Caco-2 (cell line): ENCODE results near the gene EFR3B. TPM values are rescaled to one million over a fixed set of nuclear protein-coding genes. Genes with fewer than 3 reads are reported as not detected.

ENCODE experiments used
- BruUV-seq: library from RNA; stranded (reverse); fragments of 400-500 nt; replicated peaks from 2 replicates; lab custom pipeline; 2021; lab: Mats Ljungman, UMichigan
- CTCF ChIA-PET: fragments of 300-600 bp; sonication (Branson Sonifier 250); formaldehyde crosslinking; loops from one replicate; lab custom pipeline; 2022; ENCODE audit warnings: antibody characterized with exemption; lab: Charles Lee
- POLR2A ChIA-PET: fragments of 300-600 bp; sonication (Branson Sonifier 250); formaldehyde crosslinking; loops from one replicate; lab custom pipeline; 2022; ENCODE audit warnings: antibody characterized with exemption; lab: Charles Lee
- DNase-seq, 2 experiments: peaks; one replicate each; pipeline versions ENCODE4 v3.0.0 to v3.0.0-alpha.2; 2020 to 2022
- H3K27me3 ChIP-seq: replicated peaks from 2 replicates; pipeline ENCODE4 v1.6.0; 2011; ENCODE audit warnings: low read length; ENCODE audit not compliant: control insufficient read depth, insufficient read depth
- H3K36me3 ChIP-seq: 2 replicates; pipeline ENCODE4 v1.5.1; 2011; ENCODE audit warnings: low read length; ENCODE audit not compliant: control insufficient read depth, insufficient read depth
- H3K4me1 ChIP-seq: fragments of 250-450 bp; sonication (Bioruptor Pico); 2 replicates; pipeline ENCODE4 v1.5.1; 2020; ENCODE audit warnings: mild to moderate bottlenecking
- H3K4me3 ChIP-seq: 2 replicates; pipeline ENCODE4 v1.5.1; 2011; ENCODE audit warnings: low read depth, mild to moderate bottlenecking, control low read depth, low read length
- H3K9me3 ChIP-seq: fragments of 250-450 bp; sonication (Bioruptor Pico); 2 replicates; pipeline ENCODE4 v1.5.1; 2020; ENCODE audit warnings: mild to moderate bottlenecking, moderate library complexity
- H3K27ac Mint-ChIP-seq: one replicate; pipeline ENCODE4 v1.8.0; 2022; ENCODE audit warnings: mixed read lengths; ENCODE audit not compliant: unreplicated experiment
- H3K27me3 Mint-ChIP-seq: one replicate; pipeline ENCODE4 v1.8.0; 2022; ENCODE audit warnings: mixed read lengths; ENCODE audit not compliant: insufficient read depth, unreplicated experiment
- H3K36me3 Mint-ChIP-seq: one replicate; pipeline ENCODE4 v1.8.0; 2022; ENCODE audit warnings: mild to moderate bottlenecking, mixed read lengths; ENCODE audit not compliant: insufficient read depth, unreplicated experiment
- H3K4me1 Mint-ChIP-seq: one replicate; pipeline ENCODE4 v1.8.0; 2022; ENCODE audit warnings: low read depth, mixed read lengths; ENCODE audit not compliant: unreplicated experiment
- H3K4me3 Mint-ChIP-seq: one replicate; pipeline ENCODE4 v1.8.0; 2022; ENCODE audit warnings: mild to moderate bottlenecking, moderate library complexity, mixed read lengths; ENCODE audit not compliant: unreplicated experiment
- H3K9me3 Mint-ChIP-seq: one replicate; pipeline ENCODE4 v1.8.0; 2022; ENCODE audit warnings: mixed read lengths; ENCODE audit not compliant: unreplicated experiment
- CTCF ChIP-seq, 2 experiments: fragments of 200-600 bp in 1 of 2; IDR thresholded peaks; 1 replicate in 1 of 2; 2 replicates in 1 of 2; pipeline versions ENCODE4 v1.5.1 to v1.8.0; 2011 to 2022; ENCODE audit warnings: antibody characterized with exemption in 1 of 2, control low read depth in 1 of 2, inconsistent platforms in 1 of 2, low read depth in 1 of 2, low read length in 1 of 2, mild to moderate bottlenecking in 1 of 2, moderate library complexity in 1 of 2; ENCODE audit not compliant: insufficient read depth in 1 of 2, severe bottlenecking in 1 of 2, unreplicated experiment in 1 of 2
- intact Hi-C: fragments of 100-400 bp; cut with micrococcal nuclease; formaldehyde crosslinking; loops from one replicate; pipeline ENCODE4 v1.10.0; 2022; ENCODE audit not compliant: unreplicated experiment
- total RNA-seq: library from RNA; stranded (reverse); gene quantifications from 2 replicates; pipeline ENCODE4 v1.2.3, GENCODE V29; 2022

EFR3B gene
- total RNA-seq, 1 experiment from 2014 or later: 19.1 TPM

- TF ChIP-seq CTCF (IDR thresholded peaks at IDR 0.05; ENCODE audit: insufficient read depth in 1 of 2, low read depth in 1 of 2, low read length in 1 of 2, severe bottlenecking in 1 of 2, unreplicated experiment in 1 of 2): no peak
- H3K27ac Mint-ChIP-seq: no peak overlapping the region
- POLR2A ChIA-PET: no interaction called here
Measured at GRCh38 chr2:25174192-25174861, 132.5 kb downstream of the EFR3B start.

GRCh38 chr2:25176138-25176537 is 134.3 kb downstream of the EFR3B start:
- no peaks in the 10 kb centered on the region for H3K9me3 Mint-ChIP-seq
- no peaks in the 10 kb centered on the region for H3K27me3 ChIP-seq
- no TSS peak for BruUV-seq

More at GRCh38 chr2:25174192-25174861, 132.5 kb downstream of the EFR3B start:
- intact Hi-C loops: no loop called here
- H3K27me3 ChIP-seq: no peaks in the 10 kb centered on the region
- no peak overlapping the region for H3K4me3 ChIP-seq
- DNase-seq: no peak
- Mint-ChIP-seq H3K4me1 (no peaks in the 10 kb centered on the region), H3K4me3 (no peak overlapping the region), H3K36me3 (no peaks in the 10 kb centered on the region), H3K9me3 (no peaks in the 10 kb centered on the region), H3K27me3 (peaks cover 12% of the 10 kb centered on the region)
- CTCF ChIA-PET: interaction anchor here (0.6 to 1.0 kb wide), 2 partner anchors 8 to 133 kb away, joined by 3 to 4 read pairs; no protein-coding TSS in a partner anchor
- H3K36me3 ChIP-seq: no peaks in the 10 kb centered on the region
- H3K4me1 ChIP-seq: no peaks in the 10 kb centered on the region
- BruUV-seq: no TSS peak
- H3K9me3 ChIP-seq: no peaks in the 10 kb centered on the region

GRCh38 chr2:25176541-25177181 is 134.8 kb downstream of the EFR3B start:
- no peaks in the 10 kb centered on the region for H3K27me3 ChIP-seq
- H3K27ac Mint-ChIP-seq: no peak overlapping the region
- no peaks in the 10 kb centered on the region for H3K36me3 Mint-ChIP-seq
- no peaks in the 10 kb centered on the region for H3K9me3 ChIP-seq
- no peaks in the 10 kb centered on the region for H3K36me3 ChIP-seq
- no peak overlapping the region for H3K4me3 ChIP-seq
- intact Hi-C loops: no loop called here
- ChIA-PET CTCF (no interaction called here), POLR2A (no interaction called here)
- H3K27me3 Mint-ChIP-seq: peaks cover 8% of the 10 kb centered on the region
- no peaks in the 10 kb centered on the region for H3K4me1 ChIP-seq
- no TSS peak for BruUV-seq
- no peaks in the 10 kb centered on the region for H3K4me1 Mint-ChIP-seq
- H3K4me3 Mint-ChIP-seq: no peak overlapping the region
- no peak for DNase-seq
- TF ChIP-seq CTCF (IDR thresholded peaks at IDR 0.05; ENCODE audit: insufficient read depth in 1 of 2, low read depth in 1 of 2, low read length in 1 of 2, severe bottlenecking in 1 of 2, unreplicated experiment in 1 of 2): no peak
- H3K9me3 Mint-ChIP-seq: peaks cover under 1% of the 10 kb centered on the region

More at GRCh38 chr2:25176138-25176537, 134.3 kb downstream of the EFR3B start:
- CTCF ChIA-PET: no interaction called here
- no peak overlapping the region for H3K27ac Mint-ChIP-seq
- Histone ChIP-seq H3K4me1 (no peaks in the 10 kb centered on the region), H3K9me3 (no peaks in the 10 kb centered on the region), H3K36me3 (no peaks in the 10 kb centered on the region), H3K4me3 (no peak overlapping the region)
- DNase-seq: no peak
- no peaks in the 10 kb centered on the region for H3K36me3 Mint-ChIP-seq
- peaks cover 8% of the 10 kb centered on the region for H3K27me3 Mint-ChIP-seq
- H3K4me1 Mint-ChIP-seq: no peaks in the 10 kb centered on the region
- no peak overlapping the region for H3K4me3 Mint-ChIP-seq
- intact Hi-C loops: no loop called here
- POLR2A ChIA-PET: no interaction called here
- TF ChIP-seq CTCF (IDR thresholded peaks at IDR 0.05; ENCODE audit: insufficient read depth in 1 of 2, low read depth in 1 of 2, low read length in 1 of 2, severe bottlenecking in 1 of 2, unreplicated experiment in 1 of 2): no peak
